Nephron progenitor cell (in vitro differentiated cells): ENCODE measurements around the gene RAB7B.
A peak's percentile ranks its signal among the peaks of the same experiment; 100 is the strongest.

Source experiments
- DNase-seq: peaks from one replicate; pipeline ENCODE4 v3.0.0; 2021
- H3K27ac Mint-ChIP-seq: 2 replicates; pipeline ENCODE4 v1.8.0; 2021; ENCODE audit warnings: mild to moderate bottlenecking, moderate library complexity, mixed read lengths
- H3K27me3 Mint-ChIP-seq: 2 replicates; pipeline ENCODE4 v1.8.0; 2021; ENCODE audit warnings: mild to moderate bottlenecking, low read depth, mixed read lengths; ENCODE audit not compliant: poor library complexity
- H3K36me3 Mint-ChIP-seq: 2 replicates; pipeline ENCODE4 v1.8.0; 2021; ENCODE audit warnings: low read depth, mixed read lengths
- H3K4me1 Mint-ChIP-seq: 2 replicates; pipeline ENCODE4 v1.8.0; 2021; ENCODE audit warnings: mixed read lengths
- H3K4me3 Mint-ChIP-seq: 2 replicates; pipeline ENCODE4 v1.8.0; 2021; ENCODE audit warnings: mild to moderate bottlenecking, moderate library complexity, mixed read lengths
- H3K9me3 Mint-ChIP-seq: 2 replicates; pipeline ENCODE4 v1.8.0; 2021; ENCODE audit warnings: mild to moderate bottlenecking, moderate library complexity, mixed read lengths
- TF ChIP-seq, protein P1 (sequence below): fragments of 200-600 bp; sonication (generic); IDR thresholded peaks from 2 replicates; pipeline ENCODE4 v1.5.0; 2021; ENCODE audit warnings: antibody characterized with exemption

Gene RAB7B

DNA sequence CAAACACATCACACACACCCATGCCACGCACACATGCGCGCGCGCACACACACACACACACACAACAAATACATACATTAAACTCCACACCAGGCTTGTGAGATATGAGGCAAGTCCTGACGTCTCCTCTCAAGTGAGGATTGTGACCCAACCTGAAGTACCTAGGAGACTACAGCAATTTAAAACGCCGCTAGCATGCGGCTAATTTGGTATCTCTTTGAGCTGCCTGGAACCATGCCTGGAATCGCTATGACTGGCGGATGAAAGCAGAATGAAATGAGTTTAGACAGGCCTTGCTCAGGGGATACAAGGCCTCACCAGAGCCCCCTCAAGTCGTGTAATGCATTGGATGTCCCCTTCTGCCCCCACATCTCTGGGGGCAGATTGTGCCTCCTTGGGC, 1.6 kb upstream of the RAB7B start:
- H3K4me1 Mint-ChIP-seq, result peaks cover 40% of the 10 kb centered on the region
- no peak overlapping the region for H3K4me3 Mint-ChIP-seq
- DNase-seq, result no peak
- H3K9me3 Mint-ChIP-seq, result peaks cover 2% of the 10 kb centered on the region
- H3K27me3 Mint-ChIP-seq, result no peaks in the 10 kb centered on the region
- no peaks in the 10 kb centered on the region for H3K36me3 Mint-ChIP-seq
- H3K27ac Mint-ChIP-seq, result no peak overlapping the region
- TF ChIP-seq, protein P1, sequence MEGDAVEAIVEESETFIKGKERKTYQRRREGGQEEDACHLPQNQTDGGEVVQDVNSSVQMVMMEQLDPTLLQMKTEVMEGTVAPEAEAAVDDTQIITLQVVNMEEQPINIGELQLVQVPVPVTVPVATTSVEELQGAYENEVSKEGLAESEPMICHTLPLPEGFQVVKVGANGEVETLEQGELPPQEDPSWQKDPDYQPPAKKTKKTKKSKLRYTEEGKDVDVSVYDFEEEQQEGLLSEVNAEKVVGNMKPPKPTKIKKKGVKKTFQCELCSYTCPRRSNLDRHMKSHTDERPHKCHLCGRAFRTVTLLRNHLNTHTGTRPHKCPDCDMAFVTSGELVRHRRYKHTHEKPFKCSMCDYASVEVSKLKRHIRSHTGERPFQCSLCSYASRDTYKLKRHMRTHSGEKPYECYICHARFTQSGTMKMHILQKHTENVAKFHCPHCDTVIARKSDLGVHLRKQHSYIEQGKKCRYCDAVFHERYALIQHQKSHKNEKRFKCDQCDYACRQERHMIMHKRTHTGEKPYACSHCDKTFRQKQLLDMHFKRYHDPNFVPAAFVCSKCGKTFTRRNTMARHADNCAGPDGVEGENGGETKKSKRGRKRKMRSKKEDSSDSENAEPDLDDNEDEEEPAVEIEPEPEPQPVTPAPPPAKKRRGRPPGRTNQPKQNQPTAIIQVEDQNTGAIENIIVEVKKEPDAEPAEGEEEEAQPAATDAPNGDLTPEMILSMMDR, result no peak

DNA sequence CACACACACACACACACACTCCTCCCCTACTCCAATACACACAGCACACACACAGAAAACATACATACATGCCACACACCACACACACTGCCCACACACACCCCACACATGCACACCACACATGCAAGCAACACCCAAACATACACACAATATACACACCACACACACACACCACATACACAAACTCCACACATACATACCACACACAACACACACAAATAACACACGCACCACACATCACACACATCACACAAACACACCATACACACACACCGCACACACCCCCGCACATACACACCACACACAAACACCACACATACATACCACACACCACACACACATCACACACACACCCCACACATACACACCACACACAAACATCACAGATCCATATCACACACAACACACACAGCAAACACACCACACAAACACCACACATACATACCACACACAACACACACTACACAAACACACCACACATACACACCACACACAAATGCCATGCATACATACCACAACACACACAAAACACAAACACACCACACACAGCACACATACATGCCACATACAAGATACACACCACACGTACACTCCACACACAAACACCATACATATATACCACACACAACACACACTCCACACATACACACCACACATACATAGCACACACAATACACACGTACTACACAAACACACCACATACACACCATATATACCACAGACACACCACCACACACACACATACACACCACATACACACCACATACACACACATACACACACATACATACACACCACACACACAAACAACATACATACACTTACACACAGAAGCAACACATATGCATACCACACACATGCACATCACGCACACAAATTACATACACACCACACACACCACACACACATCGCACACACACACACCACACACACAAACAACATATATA, 932 bp upstream of the RAB7B start:
- TF ChIP-seq, protein P1, result no peak
- Mint-ChIP-seq H3K4me3 (no peak overlapping the region), H3K27ac (peak overlapping the region; percentile 46), H3K9me3 (peaks cover 5% of the 10 kb centered on the region), H3K4me1 (peaks cover 34% of the 10 kb centered on the region), H3K27me3 (no peaks in the 10 kb centered on the region), H3K36me3 (no peaks in the 10 kb centered on the region)
- DNase-seq, result no peak

DNA sequence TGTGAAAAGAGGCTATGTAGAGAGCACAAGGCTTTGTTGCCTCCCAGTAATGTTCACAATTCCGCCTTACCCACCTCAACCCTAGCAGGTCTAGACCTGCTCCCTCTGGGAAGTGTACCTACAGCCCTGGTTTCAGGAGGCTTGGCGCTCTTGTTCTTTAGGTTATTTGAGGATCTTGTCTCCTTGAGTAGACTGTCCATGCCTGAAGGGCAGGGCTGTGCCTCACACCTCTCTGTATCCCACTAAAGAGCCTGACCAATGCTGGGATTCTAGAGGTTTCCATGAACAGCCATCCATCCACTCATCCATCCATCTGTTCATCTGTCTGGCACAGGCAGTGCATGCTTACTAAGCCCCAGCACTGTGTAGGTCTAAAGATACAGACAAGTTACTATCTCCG, 1.0 kb downstream of the RAB7B start:
- peaks cover 52% of the 10 kb centered on the region for H3K4me1 Mint-ChIP-seq
- TF ChIP-seq, protein P1, result no peak
- H3K4me3 Mint-ChIP-seq, result no peak overlapping the region
- H3K36me3 Mint-ChIP-seq, result no peaks in the 10 kb centered on the region
- no peak for DNase-seq
- peaks cover 6% of the 10 kb centered on the region for H3K27me3 Mint-ChIP-seq
- H3K9me3 Mint-ChIP-seq, result peaks cover 9% of the 10 kb centered on the region
- no peak overlapping the region for H3K27ac Mint-ChIP-seq

DNA sequence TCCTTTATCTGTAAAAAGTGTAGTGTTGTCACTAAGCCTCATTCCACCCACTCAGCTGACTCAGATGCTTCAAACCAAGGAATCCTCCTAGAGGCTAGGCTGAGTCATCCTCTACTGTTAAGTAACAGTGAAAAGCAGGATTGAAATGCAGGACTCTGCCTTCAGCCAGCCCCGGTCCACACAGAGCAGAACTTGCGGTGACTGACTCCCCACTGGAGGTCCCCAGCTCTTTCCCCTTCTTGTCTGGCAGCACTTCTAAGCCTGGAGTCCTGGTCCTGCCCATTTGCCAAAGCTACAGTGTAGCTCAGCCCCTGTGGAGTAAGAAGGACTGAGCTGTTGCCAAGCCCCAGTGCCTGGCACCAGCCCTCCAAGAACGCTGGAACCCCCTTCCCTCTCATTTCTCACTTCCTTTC, 1.7 kb downstream of the RAB7B start:
- Mint-ChIP-seq H3K36me3 (no peaks in the 10 kb centered on the region), H3K9me3 (peaks cover 9% of the 10 kb centered on the region), H3K4me3 (no peak overlapping the region), H3K4me1 (peaks cover 59% of the 10 kb centered on the region), H3K27me3 (peaks cover 6% of the 10 kb centered on the region), H3K27ac (no peak overlapping the region)
- TF ChIP-seq, protein P1, result no peak
- no peak for DNase-seq

DNA sequence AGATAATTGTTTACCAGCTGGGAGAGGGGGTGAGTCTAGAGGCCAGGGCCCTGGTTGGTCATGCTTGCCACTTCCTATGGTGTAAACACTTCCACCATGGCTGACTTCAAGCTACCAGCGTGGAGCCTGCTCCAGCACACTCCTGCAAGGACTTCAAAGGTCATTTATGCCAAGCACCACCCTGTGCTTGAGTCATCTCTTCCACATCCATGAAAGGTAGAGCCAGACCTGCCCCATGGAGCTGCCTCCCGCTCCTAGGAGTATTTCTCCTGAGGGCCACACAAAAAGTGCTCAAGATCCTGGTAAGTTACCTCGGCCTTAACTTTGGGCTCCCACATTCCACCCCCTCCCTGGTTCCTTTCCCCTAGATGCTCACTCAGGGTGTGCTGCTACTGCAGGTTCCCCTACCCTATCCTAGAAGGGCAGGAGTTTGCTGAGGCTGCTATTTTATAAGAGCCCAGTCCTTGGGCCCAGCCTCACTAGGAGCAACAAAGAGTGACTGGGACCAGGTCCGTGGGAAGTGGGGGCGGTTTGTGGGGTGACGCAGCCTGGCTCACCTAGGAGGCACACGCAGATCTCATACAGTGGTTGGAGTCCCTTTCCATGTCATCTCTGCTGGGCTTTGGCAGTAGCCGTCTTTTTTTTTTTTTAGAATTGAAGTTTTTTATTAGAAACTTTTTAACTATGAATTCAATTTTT, 2.4 kb downstream of the RAB7B start:
- Mint-ChIP-seq H3K27ac (no peak overlapping the region), H3K4me3 (no peak overlapping the region), H3K27me3 (peaks cover 6% of the 10 kb centered on the region), H3K36me3 (no peaks in the 10 kb centered on the region), H3K9me3 (peaks cover 9% of the 10 kb centered on the region), H3K4me1 (peaks cover 55% of the 10 kb centered on the region)
- DNase-seq, result no peak
- TF ChIP-seq, protein P1, result no peak
